Fibroblast of lung (primary cell): ENCODE results near the gene AEBP2.

Source experiments
- EZH2 ChIP-seq: IDR thresholded peaks from 2 replicates; pipeline ENCODE4 v1.5.1; 2012; ENCODE audit warnings: low read length, control low read depth, mild to moderate bottlenecking; ENCODE audit errors: missing control alignments
- TF ChIP-seq, protein P1 (sequence below), 2 donors: IDR thresholded peaks in 1 of 2; conservative IDR thresholded peaks in 1 of 2; 1 replicate in 1 of 2; 2 replicates in 1 of 2; pipeline ENCODE4 v1.5.1; 2011 to 2012; ENCODE audit warnings: low read length in 2 of 2, control low read depth in 1 of 2, inconsistent platforms in 1 of 2, low read depth in 1 of 2, mild to moderate bottlenecking in 1 of 2

DNA sequence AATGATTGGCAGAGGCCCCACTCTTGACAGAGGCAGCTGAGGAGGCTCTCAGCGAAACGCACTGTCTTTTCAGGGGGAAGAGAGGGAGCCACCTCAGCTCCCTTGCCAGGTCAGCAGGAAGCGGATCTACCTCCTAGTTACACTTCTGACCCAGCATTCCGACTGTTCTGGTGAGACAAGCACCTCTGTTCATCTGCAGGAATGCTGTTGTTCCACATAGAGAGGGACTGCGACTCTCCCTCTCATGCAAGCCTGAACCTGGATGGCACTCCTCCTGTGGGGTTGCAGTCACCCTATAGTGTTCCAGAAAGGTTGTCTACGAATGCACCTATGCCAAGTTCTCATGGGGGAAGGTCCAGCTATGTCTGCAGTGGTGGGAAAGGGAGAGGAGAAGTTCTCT, 37.1 kb upstream of the AEBP2 start:
- TF ChIP-seq, protein P1, sequence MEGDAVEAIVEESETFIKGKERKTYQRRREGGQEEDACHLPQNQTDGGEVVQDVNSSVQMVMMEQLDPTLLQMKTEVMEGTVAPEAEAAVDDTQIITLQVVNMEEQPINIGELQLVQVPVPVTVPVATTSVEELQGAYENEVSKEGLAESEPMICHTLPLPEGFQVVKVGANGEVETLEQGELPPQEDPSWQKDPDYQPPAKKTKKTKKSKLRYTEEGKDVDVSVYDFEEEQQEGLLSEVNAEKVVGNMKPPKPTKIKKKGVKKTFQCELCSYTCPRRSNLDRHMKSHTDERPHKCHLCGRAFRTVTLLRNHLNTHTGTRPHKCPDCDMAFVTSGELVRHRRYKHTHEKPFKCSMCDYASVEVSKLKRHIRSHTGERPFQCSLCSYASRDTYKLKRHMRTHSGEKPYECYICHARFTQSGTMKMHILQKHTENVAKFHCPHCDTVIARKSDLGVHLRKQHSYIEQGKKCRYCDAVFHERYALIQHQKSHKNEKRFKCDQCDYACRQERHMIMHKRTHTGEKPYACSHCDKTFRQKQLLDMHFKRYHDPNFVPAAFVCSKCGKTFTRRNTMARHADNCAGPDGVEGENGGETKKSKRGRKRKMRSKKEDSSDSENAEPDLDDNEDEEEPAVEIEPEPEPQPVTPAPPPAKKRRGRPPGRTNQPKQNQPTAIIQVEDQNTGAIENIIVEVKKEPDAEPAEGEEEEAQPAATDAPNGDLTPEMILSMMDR (conservative IDR thresholded peaks at IDR 0.05 in 1 of 2, IDR thresholded peaks at IDR 0.05 in 1 of 2; ENCODE audit: low read depth in 1 of 2, low read length in 2 of 2): no peak
- TF ChIP-seq EZH2: no peak
